ENCODE measurements around the gene DAAM2.

The DAAM2 gene

DNA sequence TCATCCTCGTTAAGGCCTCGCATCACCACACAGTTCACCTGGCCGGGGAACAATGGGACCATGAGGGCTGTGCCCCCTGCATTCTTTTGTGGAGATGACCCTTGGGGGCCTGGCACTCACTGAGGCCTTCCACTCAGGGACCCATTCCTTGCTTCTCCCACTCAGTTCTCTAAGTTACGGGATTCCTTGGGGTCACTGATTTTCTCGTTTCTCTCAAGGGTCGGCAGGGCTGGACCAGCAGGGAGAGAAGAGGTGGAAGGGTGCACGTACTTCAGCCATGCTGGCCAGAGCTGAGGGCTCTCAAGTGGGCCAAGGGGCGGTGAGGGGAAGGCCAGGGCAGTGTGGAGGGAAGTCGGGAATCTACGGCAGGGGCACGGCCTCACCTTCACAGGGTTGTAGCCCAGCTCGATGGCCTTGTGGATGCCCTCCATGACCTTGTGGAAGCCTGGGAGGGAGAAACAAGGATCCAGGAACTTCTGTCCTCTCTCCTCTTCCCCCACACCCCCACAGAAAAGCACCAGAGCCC, 121.3 kb downstream of the DAAM2 start:
- DNase-seq: no peak

DNA sequence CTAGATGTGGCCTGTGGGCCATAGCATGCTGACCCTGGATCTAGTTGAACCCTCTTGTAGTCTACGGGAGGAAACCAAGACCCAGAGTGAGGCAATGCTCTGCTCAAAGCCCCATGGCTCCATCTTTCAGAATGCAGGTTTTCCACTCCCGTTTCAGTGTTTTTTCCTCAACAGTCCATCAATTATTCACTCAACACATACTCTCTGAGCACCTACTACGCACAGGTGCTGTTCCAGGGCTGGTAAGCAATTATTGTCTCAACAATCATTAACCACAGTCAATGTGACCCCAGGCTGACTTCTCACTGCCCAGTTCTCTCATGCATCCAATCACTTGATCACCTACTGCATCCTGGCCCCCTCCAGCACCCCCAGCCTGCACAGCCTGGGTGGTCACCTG, 122.1 kb downstream of the DAAM2 start:
- DNase-seq: no peak

DNA sequence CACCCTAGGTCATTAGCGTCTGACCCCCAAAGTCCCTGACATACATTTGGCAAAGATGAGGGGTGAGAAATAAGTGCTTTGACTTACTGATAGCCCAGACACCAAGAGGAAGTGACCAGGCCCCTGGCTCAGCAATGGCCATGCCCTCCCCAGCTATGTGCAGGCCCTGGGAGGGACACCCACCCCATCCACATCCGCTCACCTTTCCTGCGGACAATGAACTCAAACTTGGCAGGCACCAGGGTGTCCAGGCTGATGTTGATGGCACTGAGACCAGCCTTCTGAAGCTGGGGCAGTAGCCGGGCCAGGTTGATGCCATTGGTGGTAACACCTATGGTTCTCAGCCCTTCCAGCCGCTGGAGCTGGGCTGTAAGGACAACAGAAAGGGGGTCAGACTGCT, 123.7 kb downstream of the DAAM2 start:
- no peak for DNase-seq

DNA sequence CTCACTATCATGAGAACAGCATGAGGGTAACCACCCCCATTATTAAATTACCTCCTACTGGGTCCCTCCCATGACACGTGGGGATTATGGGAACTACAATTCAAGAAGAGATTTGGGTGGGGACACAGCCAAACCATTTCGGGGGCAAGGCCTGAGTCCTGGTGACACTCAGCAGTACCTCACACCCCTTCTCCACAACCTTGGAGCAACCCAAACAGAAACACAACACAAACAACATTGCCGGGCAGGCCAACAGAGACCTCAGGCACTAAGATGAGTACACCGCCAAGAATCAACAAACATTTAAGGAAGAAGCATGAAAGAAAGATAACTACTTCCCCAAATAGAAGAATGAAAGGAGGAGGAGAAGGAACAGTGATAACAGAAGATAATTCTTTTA, 125.2 kb downstream of the DAAM2 start:
- DNase-seq: no peak

DNA sequence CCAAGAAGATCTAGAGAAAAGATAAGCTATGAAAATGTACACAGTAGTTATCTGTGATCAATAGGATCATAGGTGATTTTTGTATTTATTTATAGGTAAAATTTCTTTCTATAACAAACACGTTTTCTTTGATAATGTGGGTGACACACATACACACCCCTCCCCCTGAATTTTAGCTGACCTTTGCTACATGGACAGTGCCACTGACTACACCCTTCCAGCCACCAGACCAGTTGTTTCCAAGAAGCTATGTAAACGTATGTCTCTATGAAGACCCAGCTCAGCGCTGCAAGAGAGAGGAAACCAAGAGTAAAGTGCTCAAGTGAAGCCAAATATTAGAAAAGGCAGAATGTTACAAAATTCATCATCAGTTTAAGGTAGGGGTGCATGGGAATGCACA, 125.8 kb downstream of the DAAM2 start:
- DNase-seq: no peak

DNA sequence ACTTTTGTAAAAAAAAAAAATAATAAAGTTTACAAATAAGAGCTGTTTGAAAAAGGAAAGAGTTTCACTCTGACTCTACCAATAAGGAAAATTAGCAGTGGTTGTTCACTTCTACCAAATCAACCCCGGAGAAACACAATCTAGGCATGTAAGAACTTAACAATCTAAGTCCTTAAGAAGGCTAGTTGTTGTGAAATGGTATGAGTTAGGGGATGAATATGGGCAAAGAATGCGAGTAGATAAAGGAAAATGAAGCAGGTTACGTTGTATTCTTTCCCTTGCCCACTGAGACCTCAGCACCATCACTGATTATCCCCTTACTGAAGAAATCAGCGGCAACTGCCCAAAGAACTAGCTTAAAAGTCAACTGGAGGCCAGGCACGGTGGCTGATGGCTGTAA, 126.7 kb downstream of the DAAM2 start:
- no peak for DNase-seq

DNA sequence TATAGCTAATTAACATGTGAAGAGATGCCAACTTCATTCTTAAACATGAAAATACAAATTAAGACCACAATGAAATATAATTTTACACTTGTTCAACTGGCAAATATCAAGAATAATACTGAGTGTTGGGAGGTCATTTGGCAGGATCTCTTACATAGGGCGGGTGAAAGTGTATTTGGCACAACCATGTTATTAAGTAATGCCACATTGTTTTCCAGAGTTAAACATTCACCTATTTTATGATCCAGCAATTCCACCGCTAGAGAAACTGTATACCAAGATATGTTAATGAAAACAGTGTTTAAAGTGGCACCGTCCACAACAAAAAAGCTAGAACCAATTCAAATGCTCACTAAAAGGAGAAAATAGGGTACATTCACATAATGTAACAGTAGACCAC, 128.0 kb downstream of the DAAM2 start:
- no peak for DNase-seq

DNA sequence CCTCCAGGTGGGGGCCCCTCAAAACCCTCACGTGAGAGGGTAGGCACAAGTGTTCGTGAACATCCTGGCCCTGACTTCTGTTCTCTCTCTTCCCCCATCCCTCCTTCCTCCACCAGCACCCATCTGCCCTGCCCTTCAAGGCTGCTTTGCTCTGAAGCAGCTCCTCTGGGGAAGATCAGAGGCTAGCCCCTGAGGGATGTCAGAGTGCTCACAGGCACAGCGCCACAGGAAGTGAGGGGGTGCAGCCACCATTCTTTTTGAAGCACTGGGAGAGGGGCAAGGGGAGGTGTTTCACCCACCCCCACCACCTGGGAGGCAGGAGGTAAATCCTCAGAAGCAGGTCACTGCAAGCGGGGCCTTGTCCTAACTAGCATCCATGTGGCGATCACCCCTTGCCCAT, 130.6 kb downstream of the DAAM2 start:
- no peak for DNase-seq

DNA sequence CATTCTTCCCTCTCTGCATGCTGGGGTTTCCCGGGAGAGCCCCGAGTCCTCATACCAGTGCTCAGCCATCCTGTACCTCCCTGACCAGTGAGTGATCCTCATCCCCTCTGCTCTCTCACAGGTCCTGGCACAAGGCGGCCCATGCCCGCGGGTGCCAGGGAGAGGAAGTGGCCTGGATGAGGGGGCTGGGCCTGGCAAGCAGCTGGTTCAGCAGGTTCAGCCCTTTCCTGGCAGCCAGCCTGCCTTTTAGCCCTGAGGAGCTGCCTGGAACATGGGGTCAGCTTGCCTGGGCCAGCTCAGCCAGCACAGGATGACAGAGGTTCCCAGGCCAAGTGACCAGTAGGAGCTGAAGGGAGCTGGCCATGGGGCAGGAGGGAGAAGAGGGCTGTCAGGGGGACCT, 131.2 kb downstream of the DAAM2 start:
- peak; percentile 61 for DNase-seq

DNA sequence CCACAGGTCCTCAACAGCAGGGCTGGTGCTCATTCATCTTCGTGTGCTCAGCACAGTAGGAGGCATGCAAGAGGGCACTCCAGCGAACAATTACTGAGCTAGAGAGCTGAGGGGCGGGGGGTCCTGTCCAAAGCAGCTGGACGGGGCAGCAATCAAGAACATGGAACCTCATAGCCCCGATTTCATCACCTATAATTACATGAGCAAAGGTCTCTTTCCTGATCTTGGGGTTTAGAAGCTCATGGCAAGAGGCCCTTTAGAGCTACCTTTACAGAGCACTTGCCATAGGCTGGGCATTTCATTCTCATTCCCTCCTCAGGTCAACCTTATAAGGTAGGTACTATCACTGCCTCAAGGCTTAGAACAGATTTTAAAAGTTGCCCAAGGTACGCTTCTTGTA, 131.7 kb downstream of the DAAM2 start:
- DNase-seq: peak; percentile 58

DNA sequence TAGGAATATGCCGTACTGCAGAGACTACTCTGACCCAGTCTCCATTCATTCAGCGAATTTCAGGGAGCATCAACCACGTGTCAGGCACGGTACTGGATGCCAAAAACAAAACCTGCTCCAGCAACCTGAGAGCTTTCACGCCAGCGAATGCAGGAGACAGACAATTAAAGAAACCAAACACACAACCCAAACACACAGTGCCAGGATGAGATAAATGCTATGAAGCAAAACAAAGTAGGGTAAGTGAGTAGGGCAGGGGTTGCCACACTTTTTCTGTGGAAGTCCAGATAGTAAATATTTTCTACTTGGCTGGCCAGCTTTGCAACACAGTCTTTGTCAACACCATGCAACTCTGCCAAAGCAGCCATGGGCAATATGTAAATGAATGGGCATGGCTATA, 132.1 kb downstream of the DAAM2 start:
- no peak for DNase-seq

DNA sequence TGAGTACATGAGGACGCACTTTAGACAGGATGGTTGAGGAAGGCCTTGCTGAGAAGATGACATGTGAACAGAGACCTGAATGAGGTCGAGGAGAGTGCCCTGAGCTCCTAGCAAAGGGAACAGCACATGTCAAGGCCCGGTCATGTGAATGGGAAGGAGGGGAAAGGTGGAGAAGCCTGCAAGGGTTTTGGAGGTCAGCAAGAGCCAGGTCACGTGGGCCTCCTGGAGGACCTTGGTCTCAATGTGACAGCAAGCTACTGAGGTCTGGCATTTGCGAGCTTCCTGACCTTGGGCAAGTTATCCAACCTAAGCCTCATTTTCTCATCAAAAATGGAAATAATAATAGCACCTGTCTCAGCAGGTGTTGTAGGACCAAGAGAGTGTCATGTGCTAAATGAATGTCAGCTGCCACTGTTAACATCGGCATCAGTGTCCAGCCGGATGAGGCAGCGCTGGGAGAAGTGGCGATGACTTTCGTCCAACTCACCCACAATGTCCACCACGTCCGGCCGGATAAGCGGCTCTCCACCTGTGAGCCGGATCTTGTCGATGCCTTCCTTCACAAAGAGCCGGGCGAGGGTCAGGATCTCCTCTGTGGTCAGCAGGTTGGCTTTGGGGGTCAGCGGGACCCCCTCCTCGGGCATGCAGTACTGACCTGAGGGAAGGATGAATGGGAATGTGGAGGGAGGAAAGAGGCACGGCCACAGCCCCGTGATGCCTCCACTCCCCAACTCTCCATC, 133.2 kb downstream of the DAAM2 start:
- DNase-seq: no peak

DNA sequence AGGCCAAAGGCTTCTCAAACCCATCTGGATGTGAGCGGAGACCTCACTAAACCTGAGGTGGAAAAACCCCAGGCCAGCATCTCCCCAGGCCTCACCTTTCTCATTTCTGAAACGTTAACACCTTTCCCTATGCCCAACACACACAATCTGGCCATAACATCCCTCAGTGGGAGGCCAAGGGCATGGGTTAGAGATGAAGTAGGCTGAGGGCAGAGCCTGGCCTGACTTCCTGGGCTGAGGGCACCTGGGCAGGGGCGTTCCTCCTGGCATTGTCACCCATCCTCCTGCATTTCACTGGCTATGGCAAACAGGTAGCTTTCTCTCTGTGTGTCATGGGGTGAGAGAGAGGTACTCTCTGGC, 133.7 kb downstream of the DAAM2 start:
- no peak for DNase-seq

DNA sequence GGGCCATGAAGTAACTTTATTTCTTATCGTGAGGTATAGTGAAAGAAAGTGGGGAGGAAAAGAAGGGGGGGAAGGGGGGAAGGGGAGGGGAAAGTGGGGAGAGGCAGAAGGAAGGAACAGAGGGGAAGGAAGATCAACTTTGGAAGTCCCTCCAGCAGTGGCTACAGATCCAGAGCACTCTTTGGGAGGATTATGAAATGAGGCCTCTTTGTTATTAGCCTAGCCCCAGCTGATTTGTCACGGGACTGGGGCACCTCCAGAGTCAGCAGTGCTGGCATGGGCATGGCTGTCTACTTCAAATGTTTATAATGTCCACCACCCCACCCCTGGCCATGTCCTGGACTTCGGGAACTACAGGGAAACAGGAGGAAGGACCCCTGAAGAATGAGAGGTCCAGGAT, 134.5 kb downstream of the DAAM2 start:
- DNase-seq: no peak

DNA sequence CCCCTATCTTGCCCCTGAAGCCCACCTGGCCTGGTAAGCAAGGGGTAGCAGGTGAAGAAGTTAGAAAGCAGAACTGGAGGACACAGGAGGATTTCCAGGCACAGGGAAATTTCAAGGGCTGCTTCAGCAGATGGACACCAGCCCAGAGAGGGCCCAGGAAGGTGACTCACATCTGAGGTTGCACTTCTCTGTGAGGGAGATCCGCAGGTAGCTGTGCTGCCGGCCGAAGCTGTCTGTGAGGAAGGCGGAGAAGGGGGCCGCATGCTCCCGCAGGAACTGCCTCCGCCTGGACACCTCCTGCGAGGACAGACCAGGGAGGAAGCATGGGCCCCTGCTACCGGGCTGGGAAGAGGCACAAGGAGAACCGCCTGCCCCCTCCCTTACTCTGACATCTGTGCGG, 135.0 kb downstream of the DAAM2 start:
- DNase-seq: no peak

DNA sequence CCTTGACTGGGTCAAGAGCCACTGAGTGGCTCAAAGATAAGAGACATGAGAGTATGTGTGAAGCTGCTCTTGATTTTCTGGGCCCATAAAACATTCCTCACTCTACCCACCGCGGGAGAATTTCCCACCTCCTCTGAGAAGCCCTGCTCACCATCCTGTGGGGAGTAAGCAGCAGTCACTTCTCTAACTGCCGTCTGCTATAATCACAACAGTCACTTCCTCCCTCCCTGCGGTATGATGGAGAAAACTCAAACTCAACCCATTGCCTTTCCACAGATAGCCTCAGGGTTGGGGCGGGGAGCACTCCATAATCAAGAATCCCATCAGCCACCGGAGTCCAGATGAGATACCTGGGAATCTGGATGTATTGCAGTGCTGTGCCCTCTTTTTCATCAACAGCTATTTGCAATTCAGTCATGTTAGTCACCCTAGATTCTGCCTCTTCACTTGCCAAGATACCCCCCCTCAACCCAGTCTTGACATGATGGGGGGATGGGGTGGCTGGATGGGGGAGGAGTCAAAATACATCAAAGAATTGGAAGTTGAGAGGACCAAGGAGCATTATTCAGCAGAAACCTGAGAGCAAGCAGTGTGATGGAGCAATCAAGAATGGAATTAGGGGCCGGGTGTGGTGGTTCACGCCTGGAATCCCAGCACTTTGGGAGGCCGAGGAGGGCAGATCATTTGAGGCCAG, 137.0 kb downstream of the DAAM2 start:
- no peak for DNase-seq

DNA sequence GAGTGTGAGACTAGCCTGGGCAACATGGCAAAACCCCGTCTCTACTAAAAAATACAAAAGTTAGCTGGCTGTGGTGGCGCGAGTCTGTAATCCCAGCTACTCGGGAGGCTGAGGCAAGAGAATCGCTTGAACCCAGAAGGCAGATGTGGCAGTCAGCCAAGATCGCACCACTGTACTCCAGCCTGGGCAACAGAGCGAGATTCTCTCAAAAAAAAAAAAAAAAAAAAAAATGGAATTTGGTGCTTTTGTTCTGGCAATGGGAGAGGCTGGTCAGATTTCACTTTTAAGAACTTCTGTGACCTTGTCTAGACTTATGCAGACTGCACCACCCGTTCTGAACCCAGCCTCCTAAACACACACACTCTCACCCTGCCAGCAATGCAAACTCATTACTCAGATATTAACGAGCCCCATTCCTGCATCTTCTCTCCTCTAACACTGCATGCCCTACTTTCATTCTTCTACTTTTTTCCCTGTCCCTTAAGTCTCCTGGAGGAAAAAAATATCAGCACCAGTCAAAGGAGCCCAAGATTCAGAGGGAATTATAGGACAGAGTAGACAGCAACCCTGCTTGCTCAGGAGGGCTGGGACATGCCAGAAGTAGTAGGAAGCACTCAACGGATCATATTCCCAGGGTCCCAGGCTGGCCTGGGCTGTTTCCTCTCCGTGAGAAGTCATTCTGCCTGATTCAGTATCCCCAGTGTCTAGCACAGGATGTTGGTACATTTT, 137.7 kb downstream of the DAAM2 start:
- no peak for DNase-seq

DNA sequence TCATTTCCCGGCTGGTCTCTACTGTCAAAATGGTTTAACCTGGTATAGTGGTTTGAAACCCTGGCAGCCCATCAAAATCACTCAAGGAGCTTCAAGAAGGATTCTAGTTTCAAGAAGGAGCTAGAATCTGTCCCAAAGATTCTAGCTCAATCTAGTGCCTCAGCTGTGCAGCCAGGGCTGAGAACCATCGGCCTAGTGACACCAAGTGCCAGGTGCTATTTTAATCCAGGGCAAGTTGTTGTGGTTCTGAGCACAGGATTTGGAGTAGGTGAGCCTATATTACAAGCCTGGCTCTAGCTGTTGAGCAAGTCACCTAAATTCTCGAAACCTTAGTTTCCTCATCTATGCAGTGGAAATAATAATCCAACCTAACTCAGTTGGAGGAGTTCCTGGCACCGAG, 138.4 kb downstream of the DAAM2 start:
- DNase-seq: no peak

DNA sequence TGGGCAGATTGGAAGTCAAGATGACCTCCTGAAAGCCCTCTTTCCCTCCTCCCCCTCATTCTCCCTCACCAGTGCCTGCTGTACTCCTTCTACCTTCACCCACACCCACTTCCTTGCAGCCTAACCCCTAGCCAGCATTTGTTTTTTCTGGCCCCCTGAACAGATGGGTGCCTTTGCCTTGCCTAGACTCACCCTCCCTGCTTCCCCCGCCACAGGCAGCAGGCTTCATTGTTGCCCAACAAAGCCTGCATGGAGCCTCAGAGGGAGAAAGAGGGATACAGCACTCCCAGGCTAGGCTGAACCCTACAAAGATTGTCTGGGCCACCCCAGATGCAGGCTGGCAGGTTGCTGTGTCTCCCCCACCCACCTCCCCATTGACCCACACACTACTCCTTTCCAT, 139.4 kb downstream of the DAAM2 start:
- DNase-seq: no peak

DNA sequence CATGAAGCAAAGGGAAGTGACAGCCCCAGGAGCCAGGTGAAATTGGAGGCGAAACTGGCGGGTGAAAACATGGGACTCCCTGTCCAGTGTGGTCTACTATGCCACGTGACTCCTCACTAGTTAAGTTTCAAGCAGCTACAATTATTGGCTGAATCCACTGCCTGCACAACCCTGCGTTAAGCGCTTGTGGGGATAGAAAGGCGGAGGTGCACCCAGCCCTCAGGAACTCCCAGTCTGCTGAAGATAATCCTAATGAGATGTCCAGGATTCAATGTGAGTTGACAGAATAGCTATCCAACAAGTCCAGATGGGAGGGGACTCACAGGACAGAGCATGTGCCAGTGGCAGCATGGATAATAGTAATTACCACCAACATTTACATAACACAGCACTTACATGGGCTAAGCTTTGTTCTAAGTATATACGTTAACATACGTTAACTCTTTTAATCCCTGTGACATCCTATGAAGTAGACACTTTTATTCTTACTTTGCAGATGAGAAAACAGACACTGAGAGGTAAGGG, 140.3 kb downstream of the DAAM2 start:
- DNase-seq: no peak

DNA sequence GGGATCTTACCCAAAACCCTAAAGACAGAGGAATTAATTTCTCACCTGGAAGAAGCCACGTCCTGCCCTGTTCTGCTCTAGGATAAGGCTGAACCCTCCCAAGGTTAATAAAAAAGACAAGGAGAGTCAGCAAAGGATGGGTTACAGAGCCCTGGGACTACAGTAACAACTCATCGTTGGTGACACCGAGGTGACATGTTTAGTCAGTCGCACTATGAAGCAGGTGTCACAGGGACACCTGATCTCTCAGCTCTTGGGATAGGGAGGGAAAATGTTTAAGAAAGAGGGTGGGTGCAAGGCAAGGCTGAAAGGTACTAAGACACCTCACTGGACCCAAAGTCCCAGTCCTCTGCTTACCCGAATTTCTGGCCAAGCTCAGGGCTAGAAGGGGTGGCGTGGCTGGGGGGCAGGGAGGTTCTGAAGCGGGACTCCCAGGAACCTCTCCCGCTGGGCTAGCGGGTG, 141.5 kb downstream of the DAAM2 start:
- DNase-seq: peak; percentile 28

DNA sequence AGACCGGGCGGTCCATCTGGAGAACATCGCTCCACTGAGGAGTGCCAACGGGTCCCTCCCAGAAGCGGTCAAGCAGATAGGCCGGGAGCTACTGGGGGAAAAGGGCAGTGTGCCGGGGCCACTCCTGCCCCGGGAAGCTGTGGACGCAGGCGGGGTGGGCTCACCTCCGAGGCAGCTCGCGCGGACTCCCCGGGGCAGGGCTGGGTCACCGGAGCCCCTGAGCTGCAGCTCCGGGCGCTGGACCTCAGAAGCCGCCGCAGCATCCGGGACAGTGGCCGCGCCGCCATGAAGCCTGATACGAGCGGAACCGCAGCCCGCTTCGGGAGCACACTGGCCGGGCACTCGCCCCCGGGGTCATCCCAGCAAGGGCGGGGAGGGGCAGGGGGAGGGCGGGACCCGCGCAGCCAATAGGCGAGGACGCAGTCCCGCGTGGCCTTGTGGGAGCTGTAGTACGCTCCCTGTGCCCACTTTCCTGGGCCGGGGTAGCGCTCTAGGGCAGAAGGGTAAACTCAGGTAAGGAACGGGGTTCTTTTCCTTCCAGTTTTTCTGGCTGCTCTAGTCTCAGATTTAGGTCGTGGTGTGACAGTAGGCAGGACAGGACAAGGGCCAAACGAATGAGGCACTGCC, 142.1 kb downstream of the DAAM2 start, which contains the start of gene MOCS1:
MOCS1 (minus strand) TSS at position 332 of the 627 bp plus-strand sequence; CDS start at position 287, 45 bp downstream.
- peak; percentile 65 for DNase-seq

DNA sequence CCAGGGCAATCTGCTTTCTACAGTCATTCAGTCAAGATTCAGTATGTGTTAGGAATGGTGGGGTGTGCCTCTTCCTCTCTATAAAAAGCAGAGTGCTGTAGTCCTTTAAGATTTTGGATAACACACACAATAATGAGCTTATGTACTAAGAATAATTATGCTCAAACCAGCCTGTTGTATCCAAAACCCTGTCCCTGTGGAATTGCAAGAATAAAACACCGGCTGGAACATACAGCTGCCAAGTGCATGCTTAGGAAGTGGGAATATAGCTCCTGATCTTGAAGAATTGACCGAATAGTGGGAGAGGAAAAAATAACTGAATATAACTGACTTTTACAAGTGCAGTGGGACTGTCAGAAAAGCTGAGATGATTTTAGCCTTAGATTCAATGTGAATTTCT, 143.1 kb downstream of the DAAM2 start:
- DNase-seq: no peak
